NCI-H748 treated with DMSO at 0.1 percent for 48 hours (cell line): ENCODE measurements around the gene ZNF74.

Experiments
- DNase-seq: peaks from one replicate; lab custom pipeline; 2025; lab: John Stamatoyannopoulos, UW

Gene ZNF74

DNA sequence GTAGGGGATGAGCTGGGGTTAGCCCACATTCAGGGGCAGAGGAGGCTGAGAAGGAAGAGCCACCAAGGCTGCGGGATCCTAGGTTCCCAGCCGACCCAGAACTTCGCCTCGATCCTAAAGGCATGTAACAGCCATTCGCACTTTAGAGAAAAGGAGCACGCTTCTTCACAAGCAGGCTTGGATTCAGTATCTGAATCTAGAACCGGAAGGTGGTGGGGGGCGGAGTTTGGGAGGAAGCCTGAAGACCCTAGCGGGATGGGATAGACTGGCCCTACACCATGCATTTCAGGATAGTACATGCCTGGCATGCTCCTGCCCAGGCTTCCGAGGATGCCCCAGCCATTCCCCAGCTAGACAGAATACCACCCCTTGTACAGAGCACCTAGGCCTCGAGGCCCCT is 39.2 kb downstream of the ZNF74 start:
- DNase-seq = no peak

DNA sequence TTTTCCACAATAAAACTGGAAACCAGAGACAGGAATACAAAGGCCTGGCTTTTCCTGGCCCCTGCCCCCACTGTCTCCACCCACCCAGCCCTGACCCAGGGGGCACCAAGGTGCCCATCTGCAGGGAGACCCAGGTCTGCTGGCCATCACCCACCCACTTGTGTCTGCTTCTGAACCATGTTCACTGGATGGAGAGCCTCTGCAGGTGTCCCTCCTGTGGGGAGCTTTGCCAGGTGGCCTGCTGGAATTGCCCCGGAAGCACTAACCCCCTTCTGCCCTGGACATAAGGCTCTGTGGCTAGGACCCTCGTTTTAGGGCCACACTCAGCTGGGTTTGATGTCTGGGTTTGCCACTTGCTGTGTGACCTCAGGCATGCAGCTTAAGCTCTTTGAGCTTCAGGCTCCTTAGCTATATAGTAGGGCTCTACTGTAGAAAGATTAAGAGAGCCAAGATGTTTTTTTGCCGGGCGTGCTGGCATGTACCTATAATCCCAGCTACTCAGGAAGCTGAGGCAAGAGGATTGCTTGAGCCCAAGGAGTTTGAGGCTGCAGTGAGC is 39.8 kb downstream of the ZNF74 start:
- no peak for DNase-seq

DNA sequence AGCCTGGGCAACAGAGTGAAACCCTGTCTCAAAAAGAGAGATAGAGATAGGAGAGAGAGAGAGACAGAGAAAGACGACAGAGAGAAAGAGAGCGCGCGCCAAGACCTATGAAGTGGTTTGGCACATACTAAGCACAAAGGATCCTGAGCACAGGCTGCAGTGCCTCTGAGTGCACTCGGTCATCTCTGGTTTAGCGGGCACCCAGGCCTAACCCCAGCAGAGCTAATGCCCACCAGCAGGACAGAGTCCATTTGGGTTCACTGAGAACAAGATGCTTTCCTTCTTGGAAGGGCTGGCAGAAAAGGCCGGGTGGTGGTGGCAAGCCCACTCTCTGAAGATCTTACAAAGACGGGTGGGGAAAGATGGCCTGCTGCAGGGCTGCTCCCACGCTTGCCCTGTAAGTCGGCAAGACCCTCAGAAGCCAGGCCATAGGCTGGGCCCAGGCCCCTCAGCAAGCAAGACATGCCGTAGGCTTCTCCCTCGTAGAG is 40.4 kb downstream of the ZNF74 start:
- DNase-seq = no peak

DNA sequence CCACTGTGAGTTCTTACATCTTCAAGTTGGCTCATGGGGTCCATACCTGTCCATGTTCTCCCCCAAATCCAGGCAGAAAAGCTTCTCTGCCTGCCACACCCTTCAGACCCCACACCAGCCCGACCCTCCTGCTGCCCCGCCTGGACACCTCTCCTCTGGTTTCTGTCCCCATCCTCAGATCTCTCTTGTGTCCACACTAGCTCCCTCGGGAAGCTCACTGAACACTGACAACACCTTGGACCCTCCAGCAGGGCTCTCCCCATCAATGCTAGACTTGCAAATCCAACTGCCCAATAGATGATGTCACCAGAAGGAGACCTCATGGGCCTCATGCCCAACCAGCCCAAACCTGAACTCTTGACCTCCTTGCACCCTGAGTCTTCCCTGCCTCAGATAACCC is 40.8 kb downstream of the ZNF74 start:
- DNase-seq = no peak

DNA sequence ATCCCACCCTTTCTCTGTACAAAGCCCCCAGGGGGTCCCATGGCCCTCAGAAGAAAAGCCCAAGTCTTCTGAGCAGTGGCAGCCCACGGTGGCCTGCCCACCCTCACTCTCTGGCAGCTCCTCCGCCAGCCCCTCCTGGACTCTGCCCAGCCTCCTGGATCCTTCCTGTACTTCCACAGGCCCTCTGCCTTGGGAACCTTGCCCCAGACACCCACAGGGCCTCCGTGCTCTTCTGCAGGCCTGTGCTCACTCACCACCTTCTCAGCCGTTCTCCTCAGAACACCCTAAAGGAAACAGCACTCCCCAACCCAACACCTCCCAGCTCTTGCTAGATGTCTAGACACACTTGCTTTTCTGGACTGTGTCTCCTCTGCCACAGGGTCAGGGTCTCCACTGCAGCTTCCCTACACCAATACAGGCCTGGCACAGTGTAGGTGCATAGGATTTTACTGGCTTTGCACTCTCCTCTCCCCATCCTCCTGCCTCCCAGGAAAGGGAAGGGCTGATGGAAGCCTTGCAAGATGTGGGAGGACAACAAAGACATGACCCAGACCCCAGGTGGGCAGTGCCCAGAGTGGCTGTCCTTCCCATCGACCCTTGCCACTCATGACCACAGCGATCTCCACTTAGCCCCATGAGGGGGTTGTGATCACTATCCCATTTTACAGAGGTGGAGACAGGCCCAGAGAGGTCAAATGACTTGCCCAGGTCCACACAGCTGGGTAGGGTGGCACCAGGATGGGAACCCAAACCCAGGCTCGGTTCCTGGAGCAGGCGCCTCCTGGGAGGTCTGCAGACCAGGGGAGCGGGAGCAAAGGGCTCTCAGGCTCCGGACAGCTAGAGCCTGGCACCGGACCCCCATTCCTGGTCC is 41.7 kb downstream of the ZNF74 start:
- no peak for DNase-seq

DNA sequence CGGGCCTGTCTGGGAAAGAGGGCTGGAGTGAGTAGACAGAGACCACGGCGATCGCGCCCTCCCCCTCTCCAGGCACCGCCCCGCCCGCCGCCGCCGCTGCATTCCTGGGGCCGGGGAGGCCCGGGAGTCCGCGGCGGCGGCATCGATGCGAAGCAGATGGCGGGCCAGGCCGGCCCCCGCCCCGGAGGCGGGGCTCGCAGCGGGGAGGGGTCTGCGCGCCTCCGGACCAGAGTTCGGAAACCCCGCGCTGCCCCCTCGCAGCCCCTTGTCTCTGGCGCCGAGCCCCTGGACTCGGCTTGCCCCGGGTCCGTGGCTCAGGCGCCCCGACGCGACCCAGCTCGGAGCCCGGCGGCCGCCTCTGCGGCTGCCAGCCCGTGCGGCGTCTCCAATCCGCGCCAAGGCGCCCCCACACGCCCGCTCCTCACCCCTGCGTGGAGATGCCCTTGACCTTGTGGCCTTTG is 42.4 kb downstream of the ZNF74 start:
- no peak for DNase-seq

DNA sequence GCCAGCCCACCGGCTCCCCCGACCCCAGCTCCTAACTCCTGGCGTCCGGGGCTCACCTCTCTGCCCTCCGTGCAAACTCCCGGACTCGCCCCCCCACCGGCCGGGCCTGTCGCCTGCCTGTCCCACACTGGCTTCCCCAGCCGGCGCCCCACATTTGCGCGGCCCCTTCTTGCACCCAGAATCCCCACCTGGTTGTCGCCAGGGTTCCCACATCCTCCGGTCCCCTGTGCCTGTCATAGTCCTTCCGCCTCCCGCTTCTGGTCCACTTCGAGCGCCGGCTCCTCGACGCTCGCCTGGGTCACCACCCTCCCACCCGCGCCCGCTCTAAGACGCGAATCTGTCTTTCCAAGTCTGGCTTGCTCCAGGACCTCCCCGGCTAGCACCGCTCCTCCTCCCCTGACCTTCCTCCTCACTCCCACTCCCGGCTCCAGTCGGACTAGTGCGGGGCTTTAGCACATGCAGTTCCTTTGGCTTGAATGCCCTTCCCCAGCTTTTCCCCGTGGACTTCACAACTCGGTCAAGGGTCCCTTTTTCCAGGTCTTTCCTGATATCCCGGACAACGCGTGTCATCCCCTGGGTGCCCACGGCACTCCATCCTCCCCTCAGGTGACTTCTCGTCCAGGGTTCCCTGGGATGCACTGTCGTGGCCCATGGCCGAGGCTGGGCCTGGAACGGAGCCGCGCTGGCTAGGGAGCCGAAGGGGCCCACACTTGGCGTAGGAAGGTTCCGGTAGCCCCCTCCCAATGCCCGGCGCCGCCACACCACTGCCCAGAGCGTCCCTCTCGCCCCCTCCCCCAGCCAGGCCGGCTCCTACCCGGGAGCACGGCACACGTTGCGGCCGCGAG is 43.0 kb downstream of the ZNF74 start:
- no peak for DNase-seq

DNA sequence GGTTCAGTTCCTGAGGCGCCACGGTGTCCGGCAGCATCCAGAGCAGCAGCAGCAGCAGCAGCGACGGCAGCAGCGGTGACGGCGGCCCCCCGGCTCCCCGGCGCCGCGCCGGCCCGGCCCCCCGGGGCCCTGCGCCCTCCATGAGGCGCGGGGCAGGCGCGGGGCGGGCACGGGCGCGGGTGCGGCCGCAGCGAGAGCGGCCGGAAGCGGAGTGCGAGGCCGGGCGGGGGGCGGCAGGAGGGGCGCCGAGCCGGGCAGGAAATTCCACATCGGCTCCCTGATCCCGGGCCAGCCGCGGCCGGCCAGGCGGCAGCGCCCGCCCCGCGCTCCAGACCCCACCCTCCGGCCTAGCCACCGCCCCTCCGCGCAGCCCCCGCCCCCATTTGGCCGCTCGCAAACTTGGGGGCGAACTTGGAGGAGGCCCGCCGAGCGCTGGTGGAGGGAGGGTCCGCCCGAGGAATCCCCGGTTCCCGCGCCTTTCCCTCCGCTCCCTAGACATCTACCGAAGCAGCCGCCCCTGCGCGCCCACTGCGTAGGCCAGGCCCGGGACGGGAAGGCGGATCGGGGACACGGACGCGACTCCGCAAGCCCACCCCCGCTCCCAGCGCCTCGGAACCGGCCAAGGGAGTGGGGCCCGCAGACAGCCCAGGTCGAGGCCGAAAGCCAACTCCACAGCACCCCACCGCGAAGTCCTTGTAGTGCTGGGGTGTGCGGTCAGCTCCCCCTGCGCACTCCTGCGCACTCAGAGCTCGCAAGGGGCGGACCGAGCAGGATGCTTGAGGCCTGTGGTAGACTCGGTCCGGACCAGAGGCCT is 43.9 kb downstream of the ZNF74 start, which contains the start of gene SCARF2:
TSS of gene SCARF2 (minus strand) at position 213 of the 814 bp plus-strand sequence. CDS start at position 142, 71 bp downstream.
- DNase-seq = no peak

DNA sequence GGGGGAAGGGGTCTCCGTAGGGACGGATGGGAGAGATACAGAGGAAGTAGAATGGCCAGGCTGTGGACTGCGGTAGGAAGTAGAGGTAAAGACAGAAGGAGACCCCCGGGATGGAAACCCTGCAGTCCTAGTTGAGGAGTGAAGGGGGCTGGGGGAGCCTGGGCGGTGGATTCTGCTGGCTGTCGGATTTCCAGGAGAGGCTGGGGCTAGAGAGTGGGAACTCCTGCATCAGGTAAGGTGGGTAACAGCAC is 44.4 kb downstream of the ZNF74 start:
- no peak for DNase-seq

DNA sequence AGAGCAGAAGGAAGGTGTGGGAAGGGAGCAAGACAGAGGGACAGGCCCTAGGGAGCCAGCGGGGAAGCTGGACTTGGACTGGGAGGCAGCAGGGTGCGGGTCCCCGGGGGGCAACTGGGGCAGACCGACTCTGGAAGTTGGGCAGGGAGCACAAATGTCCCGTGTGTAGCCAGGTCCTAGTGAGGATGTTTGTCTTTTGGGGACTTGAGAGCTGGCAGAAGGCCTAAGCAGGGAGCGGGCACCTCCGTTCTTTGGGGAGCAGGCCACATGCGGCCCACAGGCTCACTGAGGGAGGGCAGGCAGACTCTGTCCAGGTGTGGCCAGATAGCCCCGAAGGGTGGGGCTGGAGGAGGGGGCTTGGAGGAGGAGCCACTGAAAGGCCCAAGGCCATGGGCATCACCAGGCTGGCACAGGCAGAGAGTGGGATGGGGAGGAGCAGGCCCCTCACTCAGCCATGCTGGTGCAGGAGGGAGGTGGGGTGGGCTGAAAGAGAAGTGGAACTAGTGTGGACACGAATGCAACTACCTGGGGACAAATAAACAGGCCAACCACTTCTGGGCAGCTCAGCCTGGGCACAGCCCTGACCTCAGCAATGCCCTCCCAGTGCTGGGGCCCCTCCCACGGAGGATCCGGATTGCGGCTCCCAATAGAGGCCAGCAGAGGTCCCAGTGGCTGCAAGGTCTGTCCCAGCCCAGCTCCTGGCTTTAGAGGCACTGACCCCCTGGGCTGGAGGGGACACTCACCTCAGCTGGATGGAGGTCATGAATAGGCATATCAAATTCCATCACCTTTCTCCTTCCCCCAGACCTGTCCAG is 44.9 kb downstream of the ZNF74 start:
- no peak for DNase-seq

DNA sequence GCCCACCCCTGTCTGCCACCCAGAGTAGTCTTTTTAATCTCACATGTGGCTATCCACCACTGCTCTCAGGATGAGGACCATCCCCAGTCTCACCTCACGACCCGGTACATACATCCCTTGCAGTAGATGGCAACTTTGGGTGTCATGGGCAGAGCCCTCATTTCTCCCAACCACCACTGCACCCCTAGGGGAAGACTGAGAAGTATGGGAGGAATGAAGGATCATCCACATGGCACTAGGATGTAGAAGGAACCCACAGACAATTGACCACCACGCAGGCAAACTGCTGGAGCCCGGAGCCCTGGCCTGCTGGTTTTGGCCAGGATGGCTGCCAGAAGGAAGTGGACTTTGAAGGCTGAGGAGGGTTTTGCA is 45.6 kb downstream of the ZNF74 start:
- no peak for DNase-seq

DNA sequence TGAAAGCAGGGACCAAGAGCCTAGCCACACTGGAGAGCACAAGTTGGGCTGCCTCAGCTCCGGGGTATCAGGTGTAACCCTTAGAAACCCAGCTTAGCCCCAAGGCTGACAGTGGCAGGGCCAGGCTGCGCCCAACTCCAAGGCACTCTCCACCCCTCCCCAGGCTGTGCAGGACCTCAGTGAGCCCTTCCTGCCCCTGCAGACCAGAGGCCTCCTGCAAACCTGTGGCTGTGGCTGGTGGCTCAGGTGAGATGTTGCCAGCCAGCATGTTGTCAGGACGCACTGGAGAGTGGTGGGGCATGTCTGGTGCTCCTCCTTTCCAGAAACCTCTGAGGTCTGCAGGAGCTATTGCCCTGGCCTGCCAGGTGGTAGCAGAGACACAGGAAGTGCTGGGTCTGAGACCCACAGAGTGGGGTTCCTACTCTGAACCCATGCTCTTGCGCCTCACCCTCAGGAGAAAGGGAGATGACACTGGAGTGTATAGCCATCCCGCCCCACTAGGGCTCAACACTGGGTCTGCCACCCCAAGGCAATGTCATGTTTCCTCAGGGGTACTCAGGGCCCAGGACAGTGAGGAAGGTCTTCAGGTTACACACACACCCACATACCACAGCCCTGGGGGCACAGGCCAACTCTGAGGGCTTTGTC is 46.1 kb downstream of the ZNF74 start:
- DNase-seq = no peak

DNA sequence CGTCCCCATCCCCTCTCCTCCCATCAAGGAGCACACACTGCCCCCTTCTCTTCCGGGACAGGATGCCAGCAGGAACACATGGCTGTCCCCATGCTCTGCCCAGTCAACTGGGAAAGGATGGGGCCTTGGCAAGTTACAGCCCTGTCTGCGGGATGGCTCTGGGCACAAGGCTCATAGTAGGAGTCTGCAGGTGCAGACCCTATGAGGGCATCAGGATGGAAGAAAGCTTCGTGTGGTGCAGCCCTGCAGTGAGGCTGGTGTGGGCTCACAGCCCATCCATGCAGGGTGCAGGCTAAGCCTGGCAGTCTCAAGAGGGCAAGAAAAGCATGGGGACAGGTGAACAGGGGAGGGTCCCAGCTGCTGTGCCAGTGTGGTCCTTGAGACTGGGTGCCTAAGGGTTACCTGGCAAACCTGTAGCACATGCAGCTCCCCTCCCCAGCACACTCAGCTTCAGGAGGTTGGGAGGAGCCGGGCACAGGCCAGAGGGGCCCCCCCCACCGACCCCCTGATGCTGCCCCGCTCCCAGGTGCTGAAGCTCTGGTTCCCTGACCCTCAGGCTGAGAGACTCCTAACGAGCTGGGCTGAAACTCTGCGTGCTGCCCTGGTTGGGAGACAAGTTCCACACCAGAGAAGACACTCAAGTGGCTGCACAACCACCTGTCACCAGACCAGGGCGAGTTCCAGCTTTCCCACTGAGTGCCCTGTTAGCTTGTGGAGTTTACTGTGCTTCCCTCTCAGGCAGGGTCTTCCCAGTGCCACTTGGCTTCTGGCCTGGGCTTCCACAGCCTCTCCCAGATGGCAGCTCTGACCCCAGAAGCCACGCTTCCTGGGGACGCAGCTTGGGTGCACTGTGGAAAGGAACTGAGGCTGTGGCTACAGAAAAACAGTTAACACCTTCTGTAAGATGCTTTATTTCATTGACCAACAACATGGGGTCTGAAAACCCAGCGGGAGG is 47.0 kb downstream of the ZNF74 start:
- no peak for DNase-seq

DNA sequence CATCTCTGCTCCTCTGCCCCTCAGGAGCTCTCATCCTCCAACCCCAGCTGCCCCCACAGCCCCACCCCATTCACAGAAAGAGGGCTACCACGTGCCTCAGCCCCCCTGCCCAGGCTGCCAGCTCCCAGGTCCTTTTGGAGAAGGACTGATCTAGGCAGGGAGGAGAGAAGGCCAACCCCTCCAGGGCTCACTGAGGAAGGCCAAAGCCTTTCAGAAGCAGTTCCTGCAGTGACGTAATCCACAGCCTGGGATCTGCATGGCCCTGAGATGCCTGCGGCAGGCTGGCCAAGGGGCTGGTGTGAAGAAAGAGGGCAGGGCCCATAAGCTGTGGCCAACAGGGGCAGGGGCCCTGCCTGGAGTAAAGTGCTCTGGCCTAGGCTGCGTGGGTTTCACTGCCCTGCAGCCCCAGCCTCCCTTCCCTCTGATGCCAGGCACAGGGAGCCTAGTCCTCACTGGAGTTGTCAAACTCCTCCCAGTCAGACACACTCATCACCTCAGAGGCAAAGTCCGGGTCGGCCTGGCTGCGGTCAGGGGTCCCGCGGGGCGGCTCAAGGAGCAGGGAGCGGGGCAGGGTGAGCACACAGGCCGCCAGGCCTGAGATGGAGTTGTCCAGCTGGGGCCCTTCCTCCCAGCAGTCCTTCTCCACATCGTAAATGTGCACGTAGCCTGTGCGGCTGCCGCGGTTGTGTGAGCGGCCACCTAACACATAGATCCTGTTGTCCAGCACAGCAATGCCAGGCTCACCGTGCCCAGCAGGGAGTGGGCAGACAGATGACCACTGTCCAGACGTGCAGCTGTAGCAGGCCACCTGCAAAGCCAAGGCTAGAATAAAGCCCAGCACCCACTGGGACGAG is 47.9 kb downstream of the ZNF74 start:
- DNase-seq = no peak

DNA sequence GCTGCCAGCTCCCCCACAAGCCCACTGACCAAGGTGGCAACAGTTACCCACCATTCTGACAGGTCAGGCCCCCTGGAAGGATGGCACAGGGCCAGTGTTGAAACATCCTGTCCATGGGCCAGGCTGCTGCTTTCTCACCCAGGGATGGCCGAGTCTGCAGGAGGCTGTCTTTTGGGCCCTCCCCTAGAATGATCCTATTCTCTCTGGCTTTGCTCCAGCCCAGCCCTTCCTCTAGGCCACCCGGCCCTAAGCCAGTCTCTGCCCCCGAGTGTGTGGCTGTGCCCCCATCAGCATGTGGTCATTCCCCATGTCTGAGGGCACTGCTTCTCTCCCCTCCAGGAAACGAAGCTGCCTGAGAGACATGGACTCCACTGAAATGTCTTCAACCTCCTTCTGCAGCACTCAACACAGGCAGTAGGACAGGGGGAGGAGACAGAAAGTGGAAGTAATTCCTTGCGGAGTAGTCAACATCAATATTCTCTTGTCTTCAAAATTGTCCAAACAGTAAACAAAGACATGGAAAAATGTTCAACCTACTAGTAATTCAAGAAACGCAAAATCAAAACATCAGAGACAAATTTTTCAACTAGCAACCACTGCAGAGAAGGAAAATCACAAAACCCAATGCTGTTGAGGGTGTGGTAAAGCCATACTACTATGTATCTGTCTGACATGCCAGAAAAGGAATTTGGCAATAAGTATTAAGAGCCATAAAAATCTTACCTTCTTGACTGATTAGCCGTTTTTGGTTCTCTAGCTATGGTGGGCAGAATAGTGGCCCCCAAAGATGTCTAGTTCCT is 48.7 kb downstream of the ZNF74 start:
- DNase-seq = no peak

DNA sequence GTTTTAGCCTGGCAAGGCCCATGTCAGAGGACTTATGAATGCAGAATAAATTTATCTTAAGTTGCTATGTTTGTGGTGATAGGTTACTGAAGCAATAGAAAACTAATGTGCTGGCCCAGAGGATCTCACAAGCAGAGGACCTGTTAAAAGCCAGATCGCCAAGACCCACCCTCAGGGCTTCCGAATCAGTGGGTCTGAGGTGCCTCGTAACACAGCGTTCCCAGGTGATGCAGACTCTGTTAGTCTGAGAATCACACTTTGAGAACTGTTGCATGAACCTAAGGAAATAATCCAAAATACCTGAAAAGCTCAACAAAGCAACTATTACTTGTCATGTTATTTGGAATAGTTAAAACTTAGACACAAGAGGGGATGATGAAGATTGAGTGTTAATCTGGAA is 50.4 kb downstream of the ZNF74 start:
- DNase-seq = no peak

DNA sequence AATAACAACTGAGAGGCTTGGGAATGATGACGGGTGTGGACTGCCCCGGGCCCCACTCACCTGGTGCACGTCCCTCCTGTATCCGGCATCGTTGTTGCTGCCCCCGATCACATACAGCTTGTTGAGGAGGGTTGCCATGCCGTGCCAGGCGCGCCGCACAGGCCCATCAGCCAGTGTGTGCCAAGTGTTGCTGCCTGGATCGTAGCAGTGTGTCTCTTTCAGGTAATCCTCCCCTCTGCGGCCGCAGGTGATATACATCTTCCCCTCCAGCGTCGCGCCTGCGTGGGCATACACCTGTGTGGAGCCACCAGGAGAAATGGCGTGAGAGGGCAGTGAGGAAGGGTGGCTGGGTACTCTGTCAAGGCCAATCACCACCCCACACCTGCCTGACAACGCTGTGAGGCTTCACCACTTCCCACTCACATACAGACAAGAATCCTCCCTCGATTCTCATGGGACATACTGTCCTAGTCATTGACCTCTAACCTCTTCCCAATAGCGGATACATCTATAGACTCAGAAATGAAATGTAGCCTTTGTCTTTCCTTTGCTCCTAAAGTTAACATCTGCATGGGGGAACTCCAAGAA is 52.5 kb downstream of the ZNF74 start:
- no peak for DNase-seq
